Measurements from ENCODE around the gene NLRP1. TPM values are rescaled to one million over a fixed set of nuclear protein-coding genes. Genes with fewer than 3 reads are reported as not detected.

NLRP1 gene
- total and polyA plus RNA-seq, 2 of the 13 experiments (the other 11 are each of a cell fraction or from before 2014, with no cell fraction given), result 3.4 to 3.7 TPM

DNA sequence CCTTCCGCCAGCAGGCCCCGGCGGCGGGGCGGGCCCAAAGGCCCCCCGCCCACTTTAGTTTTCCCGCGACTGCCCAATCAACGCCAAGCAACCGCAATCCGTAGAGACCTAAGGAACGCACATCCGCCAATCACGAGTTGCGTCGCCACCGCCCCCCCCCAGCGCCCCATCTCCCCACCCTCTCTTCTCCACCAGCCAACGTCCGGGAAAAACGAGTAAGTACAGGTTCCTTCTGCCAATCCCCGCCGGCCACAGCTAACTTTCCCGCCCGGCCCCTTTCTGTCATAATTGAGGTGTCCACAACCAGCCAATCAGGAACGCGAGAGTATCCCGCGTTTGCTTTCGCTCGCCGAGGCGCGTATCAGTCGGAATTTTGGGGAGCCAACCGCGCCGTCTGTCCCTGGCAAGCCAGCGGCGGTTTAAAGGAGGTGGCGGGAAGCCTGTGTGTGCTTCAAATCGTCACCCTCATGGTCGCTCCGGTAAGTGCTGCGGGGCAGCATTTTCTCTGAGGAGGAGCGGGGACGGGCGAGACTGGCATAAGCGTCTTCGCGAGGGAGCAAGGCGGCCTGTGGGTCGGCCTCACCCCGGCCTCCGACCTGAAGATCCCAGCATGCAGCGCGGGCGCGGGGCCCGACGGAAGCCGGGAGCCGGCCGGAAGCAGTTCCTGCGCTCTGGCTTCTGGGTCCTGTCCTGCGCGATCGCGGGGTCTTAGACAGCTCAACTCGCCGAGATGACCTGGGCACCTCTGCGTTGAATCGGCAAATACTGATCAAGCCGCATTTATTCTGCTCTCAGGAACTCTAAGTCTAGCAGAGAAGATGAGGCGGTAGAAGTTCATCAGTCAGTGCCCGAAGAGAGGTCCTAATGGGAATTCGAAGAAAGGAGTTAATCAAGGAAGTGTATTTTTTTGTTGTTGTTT, 97.8 kb downstream of the NLRP1 start, which contains the start of gene MIS12 (continued):
- TF ChIP-seq ZNF607 (CRISPR knock-in tag; IDR thresholded peaks at IDR 0.05; ENCODE audit: borderline replicate concordance), result peak; percentile 58; the same call in 1 of the 2 replicates
- TF ChIP-seq, protein P1, sequence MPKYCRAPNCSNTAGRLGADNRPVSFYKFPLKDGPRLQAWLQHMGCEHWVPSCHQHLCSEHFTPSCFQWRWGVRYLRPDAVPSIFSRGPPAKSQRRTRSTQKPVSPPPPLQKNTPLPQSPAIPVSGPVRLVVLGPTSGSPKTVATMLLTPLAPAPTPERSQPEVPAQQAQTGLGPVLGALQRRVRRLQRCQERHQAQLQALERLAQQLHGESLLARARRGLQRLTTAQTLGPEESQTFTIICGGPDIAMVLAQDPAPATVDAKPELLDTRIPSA (CRISPR knock-in tag; IDR thresholded peaks at IDR 0.05; ENCODE audit: borderline replicate concordance), result no peak
- 0 out of 2 replicates have a peak, but pooled peaks have one; percentile 47 for TF ChIP-seq ZSCAN20 (CRISPR knock-in tag; IDR thresholded peaks at IDR 0.05; ENCODE audit: borderline replicate concordance)
- TF ChIP-seq, protein P2, sequence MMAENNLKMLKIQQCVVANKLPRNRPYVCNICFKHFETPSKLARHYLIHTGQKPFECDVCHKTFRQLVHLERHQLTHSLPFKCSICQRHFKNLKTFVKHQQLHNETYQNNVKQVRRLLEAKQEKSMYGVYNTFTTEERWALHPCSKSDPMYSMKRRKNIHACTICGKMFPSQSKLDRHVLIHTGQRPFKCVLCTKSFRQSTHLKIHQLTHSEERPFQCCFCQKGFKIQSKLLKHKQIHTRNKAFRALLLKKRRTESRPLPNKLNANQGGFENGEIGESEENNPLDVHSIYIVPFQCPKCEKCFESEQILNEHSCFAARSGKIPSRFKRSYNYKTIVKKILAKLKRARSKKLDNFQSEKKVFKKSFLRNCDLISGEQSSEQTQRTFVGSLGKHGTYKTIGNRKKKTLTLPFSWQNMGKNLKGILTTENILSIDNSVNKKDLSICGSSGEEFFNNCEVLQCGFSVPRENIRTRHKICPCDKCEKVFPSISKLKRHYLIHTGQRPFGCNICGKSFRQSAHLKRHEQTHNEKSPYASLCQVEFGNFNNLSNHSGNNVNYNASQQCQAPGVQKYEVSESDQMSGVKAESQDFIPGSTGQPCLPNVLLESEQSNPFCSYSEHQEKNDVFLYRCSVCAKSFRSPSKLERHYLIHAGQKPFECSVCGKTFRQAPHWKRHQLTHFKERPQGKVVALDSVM (CRISPR knock-in tag; IDR thresholded peaks at IDR 0.05), result peak; percentile 66
- TF ChIP-seq PPARG (CRISPR knock-in tag; conservative IDR thresholded peaks at IDR 0.05), result peak; percentile 52; the same call in 1 of the 2 replicates
- peak; percentile 66 to 91 for TF ChIP-seq POLR2A (IDR thresholded peaks at IDR 0.05; ENCODE audit: insufficient read depth in 1 of 2, low read depth in 2 of 2, low read length in 2 of 2)
- TF ChIP-seq, protein P3, sequence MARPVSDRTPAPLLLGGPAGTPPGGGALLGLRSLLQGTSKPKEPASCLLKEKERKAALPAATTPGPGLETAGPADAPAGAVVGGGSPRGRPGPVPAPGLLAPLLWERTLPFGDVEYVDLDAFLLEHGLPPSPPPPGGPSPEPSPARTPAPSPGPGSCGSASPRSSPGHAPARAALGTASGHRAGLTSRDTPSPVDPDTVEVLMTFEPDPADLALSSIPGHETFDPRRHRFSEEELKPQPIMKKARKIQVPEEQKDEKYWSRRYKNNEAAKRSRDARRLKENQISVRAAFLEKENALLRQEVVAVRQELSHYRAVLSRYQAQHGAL (CRISPR knock-in tag; IDR thresholded peaks at IDR 0.05; ENCODE audit: not compliant biosample characterization), result no peak
- TF ChIP-seq, protein P4, sequence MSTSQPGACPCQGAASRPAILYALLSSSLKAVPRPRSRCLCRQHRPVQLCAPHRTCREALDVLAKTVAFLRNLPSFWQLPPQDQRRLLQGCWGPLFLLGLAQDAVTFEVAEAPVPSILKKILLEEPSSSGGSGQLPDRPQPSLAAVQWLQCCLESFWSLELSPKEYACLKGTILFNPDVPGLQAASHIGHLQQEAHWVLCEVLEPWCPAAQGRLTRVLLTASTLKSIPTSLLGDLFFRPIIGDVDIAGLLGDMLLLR (CRISPR knock-in tag; IDR thresholded peaks at IDR 0.05), result peak; percentile 74
- TF ChIP-seq, protein P5, sequence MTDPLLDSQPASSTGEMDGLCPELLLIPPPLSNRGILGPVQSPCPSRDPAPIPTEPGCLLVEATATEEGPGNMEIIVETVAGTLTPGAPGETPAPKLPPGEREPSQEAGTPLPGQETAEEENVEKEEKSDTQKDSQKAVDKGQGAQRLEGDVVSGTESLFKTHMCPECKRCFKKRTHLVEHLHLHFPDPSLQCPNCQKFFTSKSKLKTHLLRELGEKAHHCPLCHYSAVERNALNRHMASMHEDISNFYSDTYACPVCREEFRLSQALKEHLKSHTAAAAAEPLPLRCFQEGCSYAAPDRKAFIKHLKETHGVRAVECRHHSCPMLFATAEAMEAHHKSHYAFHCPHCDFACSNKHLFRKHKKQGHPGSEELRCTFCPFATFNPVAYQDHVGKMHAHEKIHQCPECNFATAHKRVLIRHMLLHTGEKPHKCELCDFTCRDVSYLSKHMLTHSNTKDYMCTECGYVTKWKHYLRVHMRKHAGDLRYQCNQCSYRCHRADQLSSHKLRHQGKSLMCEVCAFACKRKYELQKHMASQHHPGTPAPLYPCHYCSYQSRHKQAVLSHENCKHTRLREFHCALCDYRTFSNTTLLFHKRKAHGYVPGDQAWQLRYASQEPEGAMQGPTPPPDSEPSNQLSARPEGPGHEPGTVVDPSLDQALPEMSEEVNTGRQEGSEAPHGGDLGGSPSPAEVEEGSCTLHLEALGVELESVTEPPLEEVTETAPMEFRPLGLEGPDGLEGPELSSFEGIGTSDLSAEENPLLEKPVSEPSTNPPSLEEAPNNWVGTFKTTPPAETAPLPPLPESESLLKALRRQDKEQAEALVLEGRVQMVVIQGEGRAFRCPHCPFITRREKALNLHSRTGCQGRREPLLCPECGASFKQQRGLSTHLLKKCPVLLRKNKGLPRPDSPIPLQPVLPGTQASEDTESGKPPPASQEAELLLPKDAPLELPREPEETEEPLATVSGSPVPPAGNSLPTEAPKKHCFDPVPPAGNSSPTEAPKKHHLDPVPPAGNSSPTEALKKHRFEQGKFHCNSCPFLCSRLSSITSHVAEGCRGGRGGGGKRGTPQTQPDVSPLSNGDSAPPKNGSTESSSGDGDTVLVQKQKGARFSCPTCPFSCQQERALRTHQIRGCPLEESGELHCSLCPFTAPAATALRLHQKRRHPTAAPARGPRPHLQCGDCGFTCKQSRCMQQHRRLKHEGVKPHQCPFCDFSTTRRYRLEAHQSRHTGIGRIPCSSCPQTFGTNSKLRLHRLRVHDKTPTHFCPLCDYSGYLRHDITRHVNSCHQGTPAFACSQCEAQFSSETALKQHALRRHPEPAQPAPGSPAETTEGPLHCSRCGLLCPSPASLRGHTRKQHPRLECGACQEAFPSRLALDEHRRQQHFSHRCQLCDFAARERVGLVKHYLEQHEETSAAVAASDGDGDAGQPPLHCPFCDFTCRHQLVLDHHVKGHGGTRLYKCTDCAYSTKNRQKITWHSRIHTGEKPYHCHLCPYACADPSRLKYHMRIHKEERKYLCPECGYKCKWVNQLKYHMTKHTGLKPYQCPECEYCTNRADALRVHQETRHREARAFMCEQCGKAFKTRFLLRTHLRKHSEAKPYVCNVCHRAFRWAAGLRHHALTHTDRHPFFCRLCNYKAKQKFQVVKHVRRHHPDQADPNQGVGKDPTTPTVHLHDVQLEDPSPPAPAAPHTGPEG (CRISPR knock-in tag; IDR thresholded peaks at IDR 0.05), result peak; percentile 82
- peak; percentile 38; the same call in 1 of the 2 replicates for TF ChIP-seq RAD21 (CRISPR knock-in tag; IDR thresholded peaks at IDR 0.05)
- TF ChIP-seq ZNF343 (CRISPR knock-in tag; IDR thresholded peaks at IDR 0.05), result peak; percentile 84; the same call in 1 of the 2 replicates
- TF ChIP-seq MAF1 (CRISPR knock-in tag; IDR thresholded peaks at IDR 0.05; ENCODE audit: borderline replicate concordance), result no peak
- TF ChIP-seq HCFC1 (IDR thresholded peaks at IDR 0.05; ENCODE audit: low read depth, low read length), result peak; percentile 36; the same call in 1 of the 2 replicates
- peak; percentile 69; the same call in 2 of the 3 replicates for TF ChIP-seq MXI1 (IDR thresholded peaks at IDR 0.05; ENCODE audit: borderline replicate concordance, low read depth, low read length)
- no peak; the same call in 1 of the 2 replicates for TF ChIP-seq ZC3H13 (CRISPR knock-in tag; IDR thresholded peaks at IDR 0.05)
- TF ChIP-seq, protein P6, sequence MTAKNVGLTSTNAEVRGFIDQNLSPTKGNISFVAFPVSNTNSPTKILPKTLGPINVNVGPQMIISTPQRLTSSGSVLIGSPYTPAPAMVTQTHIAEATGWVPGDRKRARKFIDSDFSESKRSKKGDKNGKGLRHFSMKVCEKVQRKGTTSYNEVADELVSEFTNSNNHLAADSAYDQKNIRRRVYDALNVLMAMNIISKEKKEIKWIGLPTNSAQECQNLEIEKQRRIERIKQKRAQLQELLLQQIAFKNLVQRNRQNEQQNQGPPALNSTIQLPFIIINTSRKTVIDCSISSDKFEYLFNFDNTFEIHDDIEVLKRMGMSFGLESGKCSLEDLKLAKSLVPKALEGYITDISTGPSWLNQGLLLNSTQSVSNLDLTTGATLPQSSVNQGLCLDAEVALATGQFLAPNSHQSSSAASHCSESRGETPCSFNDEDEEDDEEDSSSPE (CRISPR knock-in tag; IDR thresholded peaks at IDR 0.05), result peak; percentile 96

Measured in HepG2 (cell line).